ENCODE measurements around the gene GAB1.

DNA sequence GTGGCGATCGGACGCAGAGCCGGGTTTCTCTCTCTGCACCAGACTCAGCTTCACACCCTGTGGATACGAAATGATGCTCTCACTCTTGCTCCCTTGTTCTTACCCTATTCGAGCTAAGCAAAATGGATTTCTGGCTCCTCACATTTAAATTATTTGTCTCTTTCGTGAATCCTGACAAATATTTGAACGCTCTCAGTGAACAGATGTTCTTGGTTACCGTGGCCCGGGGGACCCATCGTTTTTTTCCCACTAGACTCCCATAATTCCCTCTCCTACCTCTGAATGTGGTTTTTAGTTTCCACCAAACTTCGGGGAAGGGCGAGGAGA, 177.5 kb downstream of the GAB1 start:
- TF ChIP-seq HNRNPK (IDR thresholded peaks at IDR 0.05; ENCODE audit: low read depth, low read length, poor library complexity, severe bottlenecking) (no peak), ERF (CRISPR knock-in tag; IDR thresholded peaks at IDR 0.05) (no peak), HIVEP1 (CRISPR knock-in tag; IDR thresholded peaks at IDR 0.05) (no peak)
- TF ChIP-seq, protein P1, sequence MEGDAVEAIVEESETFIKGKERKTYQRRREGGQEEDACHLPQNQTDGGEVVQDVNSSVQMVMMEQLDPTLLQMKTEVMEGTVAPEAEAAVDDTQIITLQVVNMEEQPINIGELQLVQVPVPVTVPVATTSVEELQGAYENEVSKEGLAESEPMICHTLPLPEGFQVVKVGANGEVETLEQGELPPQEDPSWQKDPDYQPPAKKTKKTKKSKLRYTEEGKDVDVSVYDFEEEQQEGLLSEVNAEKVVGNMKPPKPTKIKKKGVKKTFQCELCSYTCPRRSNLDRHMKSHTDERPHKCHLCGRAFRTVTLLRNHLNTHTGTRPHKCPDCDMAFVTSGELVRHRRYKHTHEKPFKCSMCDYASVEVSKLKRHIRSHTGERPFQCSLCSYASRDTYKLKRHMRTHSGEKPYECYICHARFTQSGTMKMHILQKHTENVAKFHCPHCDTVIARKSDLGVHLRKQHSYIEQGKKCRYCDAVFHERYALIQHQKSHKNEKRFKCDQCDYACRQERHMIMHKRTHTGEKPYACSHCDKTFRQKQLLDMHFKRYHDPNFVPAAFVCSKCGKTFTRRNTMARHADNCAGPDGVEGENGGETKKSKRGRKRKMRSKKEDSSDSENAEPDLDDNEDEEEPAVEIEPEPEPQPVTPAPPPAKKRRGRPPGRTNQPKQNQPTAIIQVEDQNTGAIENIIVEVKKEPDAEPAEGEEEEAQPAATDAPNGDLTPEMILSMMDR (CRISPR knock-in tag; IDR thresholded peaks at IDR 0.05) = no peak
